OCI-LY3 (cell line): ENCODE data around the gene SIL1.
"Not testable (repeated sequence)": the region's sequence is repeated elsewhere in the genome, so short reads cannot be mapped to it uniquely, and the experiment has no call there.

ENCODE experiments used
- H2AFZ ChIP-seq: fragments of 200-600, 300-600 bp; shearing (Covaris generic); 2 replicates; pipeline ENCODE4 v1.6.0; 2014; ENCODE audit warnings: antibody characterized with exemption, low read depth, low read length
- H3K27ac ChIP-seq: fragments of 200-600, 300-600 bp; sonication (generic); 2 replicates; pipeline ENCODE4 v1.5.1; 2014; ENCODE audit warnings: mild to moderate bottlenecking, low read length, moderate library complexity, mixed read lengths
- H3K27me3 ChIP-seq: fragments of 200-600, 300-600 bp; sonication (generic); 2 replicates; pipeline ENCODE4 v1.6.1; 2014; ENCODE audit warnings: low read depth, low read length, mixed read lengths
- H3K36me3 ChIP-seq: fragments of 200-600, 300-600 bp; sonication (generic); replicated peaks from 2 replicates; pipeline ENCODE3; 2014; ENCODE audit warnings: low read depth, low read length, mixed read lengths
- H3K4me1 ChIP-seq: fragments of 300-600, 200-600 bp; sonication (generic); 2 replicates; pipeline ENCODE4 v1.6.1; 2014; ENCODE audit warnings: low read length, mixed read lengths
- H3K4me2 ChIP-seq: fragments of 200-600, 300-600 bp; sonication (generic); 2 replicates; pipeline ENCODE4 v1.6.1; 2014; ENCODE audit warnings: low read length, mixed read lengths
- H3K4me3 ChIP-seq: fragments of 300-600, 200-600 bp; sonication (generic); 2 replicates; pipeline ENCODE4 v1.5.1; 2014; ENCODE audit warnings: antibody characterized with exemption, mild to moderate bottlenecking, low read length, moderate library complexity
- H3K79me2 ChIP-seq: fragments of 300-600, 200-600 bp; shearing (Covaris generic); 2 replicates; pipeline ENCODE4 v1.6.1; 2014; ENCODE audit warnings: mild to moderate bottlenecking, low read length, mixed read lengths
- H3K9ac ChIP-seq: fragments of 300-600, 200-600 bp; shearing (Covaris generic); 2 replicates; pipeline ENCODE4 v1.6.0; 2014; ENCODE audit warnings: mild to moderate bottlenecking, low read length, moderate library complexity
- H3K9me3 ChIP-seq: fragments of 200-600, 300-600 bp; shearing (Covaris generic); 2 replicates; pipeline ENCODE4 v1.6.1; 2014; ENCODE audit warnings: low read length, mixed read lengths; ENCODE audit not compliant: insufficient read depth
- H4K20me1 ChIP-seq: fragments of 200-600, 300-600 bp; sonication (generic); 2 replicates; pipeline ENCODE4 v1.6.1; 2016; ENCODE audit warnings: low read length, mixed read lengths; ENCODE audit not compliant: insufficient read depth
- CTCF ChIP-seq: fragments of 200-600, 300-600 bp; sonication (generic); IDR thresholded peaks from 2 replicates; pipeline ENCODE4 v1.5.1; 2014; ENCODE audit warnings: antibody characterized with exemption, low read length, low read depth
- EZH2phosphoT487 ChIP-seq: fragments of 200-600 bp; shearing (Covaris generic); IDR thresholded peaks from 2 replicates; pipeline ENCODE4 v1.6.1; 2018; ENCODE audit warnings: antibody characterized with exemption, mixed run types, low read depth

Gene SIL1

GRCh38 chr5:139226131-139226530 lies 28.0 kb upstream of the SIL1 start:
- no peak overlapping the region for H3K4me2 ChIP-seq
- no peaks in the 10 kb centered on the region for H3K79me2 ChIP-seq
- TF ChIP-seq CTCF: no peak
- no peak for TF ChIP-seq EZH2phosphoT487
- no peaks in the 10 kb centered on the region for H3K27me3 ChIP-seq
- no peak overlapping the region for H3K4me3 ChIP-seq
- no peaks in the 10 kb centered on the region for H4K20me1 ChIP-seq
- H3K36me3 ChIP-seq: no peaks in the 10 kb centered on the region
- H3K4me1 ChIP-seq: no peaks in the 10 kb centered on the region
- H3K27ac ChIP-seq: no peak overlapping the region
- H3K9ac ChIP-seq: no peak overlapping the region
- no peaks in the 10 kb centered on the region for H3K9me3 ChIP-seq
- H2AFZ ChIP-seq: no peak overlapping the region

GRCh38 chr5:139223481-139223880 lies 25.3 kb upstream of the SIL1 start:
- Histone ChIP-seq H3K4me1 (no peaks in the 10 kb centered on the region), H3K79me2 (no peaks in the 10 kb centered on the region), H3K4me2 (no peak overlapping the region), H3K4me3 (no peak overlapping the region), H2AFZ (no peak overlapping the region), H3K9me3 (no peaks in the 10 kb centered on the region), H3K27me3 (no peaks in the 10 kb centered on the region), H4K20me1 (no peaks in the 10 kb centered on the region), H3K36me3 (no peaks in the 10 kb centered on the region), H3K9ac (no peak overlapping the region), H3K27ac (no peak overlapping the region)
- no peak for TF ChIP-seq CTCF
- TF ChIP-seq EZH2phosphoT487: no peak

- no peaks in the 10 kb centered on the region for H3K27me3 ChIP-seq
- H3K27ac ChIP-seq: no peak overlapping the region
- TF ChIP-seq CTCF (no peak), EZH2phosphoT487 (no peak)
- no peak overlapping the region for H3K4me2 ChIP-seq
- H3K9ac ChIP-seq: no peak overlapping the region
- no peaks in the 10 kb centered on the region for H3K9me3 ChIP-seq
- H2AFZ ChIP-seq: no peak overlapping the region
- H3K4me3 ChIP-seq: no peak overlapping the region
- H3K4me1 ChIP-seq: no peaks in the 10 kb centered on the region
- H3K36me3 ChIP-seq: no peaks in the 10 kb centered on the region
- no peaks in the 10 kb centered on the region for H4K20me1 ChIP-seq
- no peaks in the 10 kb centered on the region for H3K79me2 ChIP-seq
Observed at GRCh38 chr5:139222346-139222745, 24.2 kb upstream of the SIL1 start.

- H4K20me1 ChIP-seq, H3K4me2 ChIP-seq, H3K79me2 ChIP-seq, H3K27me3 ChIP-seq, H3K36me3 ChIP-seq, H3K9ac ChIP-seq, H2AFZ ChIP-seq, H3K27ac ChIP-seq, H3K4me3 ChIP-seq, H3K9me3 ChIP-seq, H3K4me1 ChIP-seq: not testable (repeated sequence)
Observed at GRCh38 chr5:139218038-139218437, 19.9 kb upstream of the SIL1 start.
